HepG2 (cell line): Measurements from ENCODE around the gene UNKL. TPM values are rescaled to one million over a fixed set of nuclear protein-coding genes. Genes with fewer than 3 reads are reported as not detected.
A peak's percentile ranks its signal among the peaks of the same experiment; 100 is the strongest.

Experiments used
- BRD4 ChIP-seq: sonication (generic); formaldehyde crosslinking; IDR thresholded peaks from 2 replicates; pipeline ENCODE4 v1.4.0; 2020; ENCODE audit warnings: missing genetic modification reagents
- FOXK1 ChIP-seq: sonication (generic); formaldehyde crosslinking; IDR thresholded peaks from 2 replicates; pipeline ENCODE4 v1.4.0; 2020; ENCODE audit warnings: low read depth, missing genetic modification reagents, borderline replicate concordance
- GATA4 ChIP-seq: sonication (generic); IDR thresholded peaks from 2 replicates; pipeline ENCODE4 v1.6.1; 2016; ENCODE audit warnings: antibody characterized with exemption, low read depth, borderline replicate concordance
- KDM3A ChIP-seq: IDR thresholded peaks from 2 replicates; pipeline ENCODE4 v1.6.1; 2018; ENCODE audit warnings: low read depth, missing compliant biosample characterization
- MTA3 ChIP-seq: sonication (generic); formaldehyde crosslinking; IDR thresholded peaks from 2 replicates; pipeline ENCODE4 v1.4.0; 2020; ENCODE audit warnings: missing genetic modification reagents
- NONO ChIP-seq, 2 experiments: fragments of 450-650 bp in 1 of 2; sonication (generic) in 1 of 2; formaldehyde crosslinking in 1 of 2; IDR thresholded peaks in 1 of 2; conservative IDR thresholded peaks in 1 of 2; 2 replicates each; pipeline versions ENCODE4 v1.6.1 to v1.8.0; 2017 to 2022; ENCODE audit warnings: mild to moderate bottlenecking in 1 of 2, missing genetic modification reagents in 1 of 2, moderate library complexity in 1 of 2
- SALL1 ChIP-seq: sonication (generic); formaldehyde crosslinking; IDR thresholded peaks from 2 replicates; pipeline ENCODE4 v1.8.0; 2022; ENCODE audit warnings: mild to moderate bottlenecking, missing genetic modification reagents
- SP1 ChIP-seq, 2 experiments: fragments of 450-650 bp in 1 of 2; sonication (generic) in 1 of 2; formaldehyde crosslinking in 1 of 2; IDR thresholded peaks; 2 replicates each; pipeline versions ENCODE4 v1.4.0 to v1.6.1; 2016 to 2020; ENCODE audit warnings: missing genetic modification reagents in 1 of 2
- YY1 ChIP-seq: IDR thresholded peaks from 2 replicates; pipeline ENCODE4 v1.6.1; 2011; ENCODE audit warnings: low read length, low read depth, moderate library complexity, mild to moderate bottlenecking; ENCODE audit not compliant: insufficient read depth, insufficient replicate concordance
- ZFYVE20 ChIP-seq: sonication (generic); formaldehyde crosslinking; IDR thresholded peaks from 2 replicates; pipeline ENCODE4 v1.8.0; 2023; ENCODE audit warnings: low read depth, mild to moderate bottlenecking, moderate library complexity, missing genetic modification reagents, borderline replicate concordance
- ZMAT3 ChIP-seq: sonication (generic); formaldehyde crosslinking; conservative IDR thresholded peaks from 2 replicates; pipeline ENCODE4 v1.7.0; 2021; ENCODE audit warnings: missing genetic modification reagents
- ZNF225 ChIP-seq: sonication (generic); formaldehyde crosslinking; IDR thresholded peaks from 2 replicates; pipeline ENCODE4 v1.4.0; 2020; ENCODE audit warnings: mild to moderate bottlenecking, missing genetic modification reagents
- ZNF484 ChIP-seq: sonication (generic); formaldehyde crosslinking; IDR thresholded peaks from 2 replicates; pipeline ENCODE4 v1.5.1; 2020; ENCODE audit warnings: mild to moderate bottlenecking, low read depth, missing genetic modification reagents, borderline replicate concordance
- ZNF530 ChIP-seq: sonication (generic); formaldehyde crosslinking; IDR thresholded peaks from 2 replicates; pipeline ENCODE4 v1.5.0; 2020; ENCODE audit warnings: low read depth, mild to moderate bottlenecking, missing genetic modification reagents
- ZNF773 ChIP-seq: sonication (generic); formaldehyde crosslinking; IDR thresholded peaks from 2 replicates; pipeline ENCODE4 v1.4.0; 2020; ENCODE audit warnings: missing genetic modification reagents, borderline replicate concordance
- ZSCAN25 ChIP-seq: sonication (generic); formaldehyde crosslinking; IDR thresholded peaks from 2 replicates; pipeline ENCODE4 v1.8.0; 2022; ENCODE audit warnings: mild to moderate bottlenecking, missing genetic modification reagents
- polyA plus RNA-seq, 8 experiments: library from polyadenylated mRNA; depleted of rRNA in 3 of 8; stranded (reverse) in 7 of 8; unstranded in 1 of 8; fragments of >200 nt; fragmentation: Illumina TruSeq in 4 of 8; extraction: Trizol in 4 of 8; gene quantifications; 2 replicates each; pipeline versions ENCODE4 v1.2.1 to v1.2.3, GENCODE V29; 2011 to 2016; ENCODE audit warnings: low read depth in 4 of 8, missing spikeins in 1 of 8, mixed read lengths in 1 of 8; ENCODE audit not compliant: insufficient read depth in 1 of 8
- total RNA-seq, 5 experiments: library from RNA; depleted of rRNA; stranded (reverse); fragments of >200 nt; fragmentation: Illumina TruSeq; extraction: Trizol; gene quantifications; 2 replicates each; pipeline ENCODE4 v1.2.3, GENCODE V29; 2016; ENCODE audit warnings: low read depth in 1 of 5
- TF ChIP-seq, protein P1 (sequence below): sonication (generic); formaldehyde crosslinking; IDR thresholded peaks from 2 replicates; pipeline ENCODE4 v1.4.0; 2020; ENCODE audit warnings: mild to moderate bottlenecking, missing genetic modification reagents
- TF ChIP-seq, protein P2 (sequence below): sonication (generic); formaldehyde crosslinking; IDR thresholded peaks from 2 replicates; pipeline ENCODE4 v1.9.0; 2021; ENCODE audit warnings: mild to moderate bottlenecking, missing genetic modification reagents
- TF ChIP-seq, protein P3 (sequence below): sonication (generic); formaldehyde crosslinking; IDR thresholded peaks from 2 replicates; pipeline ENCODE4 v1.4.0; 2020; ENCODE audit warnings: mild to moderate bottlenecking, missing genetic modification reagents

Gene UNKL
- total and polyA plus RNA-seq, 2 of the 13 experiments (the other 11 are each of a cell fraction or from before 2014, with no cell fraction given): 10.4 to 17.6 TPM

DNA sequence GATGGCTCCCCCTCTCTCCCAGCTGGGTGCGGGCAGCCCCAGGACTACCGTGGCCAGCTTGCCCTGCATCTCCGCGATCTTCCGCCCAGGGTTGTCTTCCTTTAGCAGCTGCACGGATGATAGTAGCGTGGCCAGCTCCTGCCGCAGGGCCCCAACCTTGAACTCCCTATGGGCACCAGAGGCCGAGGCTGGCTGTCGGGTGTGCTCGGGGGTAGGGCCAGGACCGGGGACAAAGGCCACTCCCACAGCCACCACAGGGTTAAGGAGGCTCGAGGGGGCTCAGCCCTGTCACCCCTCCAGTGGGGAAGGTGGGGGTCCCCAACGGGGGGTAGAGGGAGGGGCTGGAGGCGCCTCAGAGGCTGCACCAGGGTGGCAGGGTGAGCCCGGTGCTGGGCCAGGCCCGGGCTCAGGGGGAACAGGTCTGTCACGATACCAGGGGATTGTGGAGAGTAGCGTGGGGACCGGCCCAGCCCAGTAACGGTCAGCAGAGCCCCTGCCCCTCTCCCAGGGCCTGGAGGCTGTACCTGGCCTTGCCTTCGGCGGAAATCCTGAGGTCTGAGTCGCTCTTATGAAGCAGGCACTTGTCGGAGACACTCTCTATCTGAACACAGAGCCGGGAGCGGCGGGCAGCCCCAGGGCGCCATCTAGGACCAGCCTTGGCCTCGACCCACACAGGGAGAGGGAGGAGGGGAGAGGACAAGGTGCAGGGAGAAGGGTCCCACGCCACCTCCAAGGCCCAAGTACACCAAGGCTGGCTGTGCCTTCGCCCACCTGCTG is 21.6 kb upstream of the UNKL start (continued):
- no peak for TF ChIP-seq ZNF530 (CRISPR knock-in tag)
- TF ChIP-seq, protein P1, sequence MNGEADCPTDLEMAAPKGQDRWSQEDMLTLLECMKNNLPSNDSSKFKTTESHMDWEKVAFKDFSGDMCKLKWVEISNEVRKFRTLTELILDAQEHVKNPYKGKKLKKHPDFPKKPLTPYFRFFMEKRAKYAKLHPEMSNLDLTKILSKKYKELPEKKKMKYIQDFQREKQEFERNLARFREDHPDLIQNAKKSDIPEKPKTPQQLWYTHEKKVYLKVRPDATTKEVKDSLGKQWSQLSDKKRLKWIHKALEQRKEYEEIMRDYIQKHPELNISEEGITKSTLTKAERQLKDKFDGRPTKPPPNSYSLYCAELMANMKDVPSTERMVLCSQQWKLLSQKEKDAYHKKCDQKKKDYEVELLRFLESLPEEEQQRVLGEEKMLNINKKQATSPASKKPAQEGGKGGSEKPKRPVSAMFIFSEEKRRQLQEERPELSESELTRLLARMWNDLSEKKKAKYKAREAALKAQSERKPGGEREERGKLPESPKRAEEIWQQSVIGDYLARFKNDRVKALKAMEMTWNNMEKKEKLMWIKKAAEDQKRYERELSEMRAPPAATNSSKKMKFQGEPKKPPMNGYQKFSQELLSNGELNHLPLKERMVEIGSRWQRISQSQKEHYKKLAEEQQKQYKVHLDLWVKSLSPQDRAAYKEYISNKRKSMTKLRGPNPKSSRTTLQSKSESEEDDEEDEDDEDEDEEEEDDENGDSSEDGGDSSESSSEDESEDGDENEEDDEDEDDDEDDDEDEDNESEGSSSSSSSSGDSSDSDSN (CRISPR knock-in tag): peak; percentile 71
- 0 out of 2 replicates have a peak, but pooled peaks have one; percentile 71 for TF ChIP-seq ZFYVE20
- TF ChIP-seq, protein P2, sequence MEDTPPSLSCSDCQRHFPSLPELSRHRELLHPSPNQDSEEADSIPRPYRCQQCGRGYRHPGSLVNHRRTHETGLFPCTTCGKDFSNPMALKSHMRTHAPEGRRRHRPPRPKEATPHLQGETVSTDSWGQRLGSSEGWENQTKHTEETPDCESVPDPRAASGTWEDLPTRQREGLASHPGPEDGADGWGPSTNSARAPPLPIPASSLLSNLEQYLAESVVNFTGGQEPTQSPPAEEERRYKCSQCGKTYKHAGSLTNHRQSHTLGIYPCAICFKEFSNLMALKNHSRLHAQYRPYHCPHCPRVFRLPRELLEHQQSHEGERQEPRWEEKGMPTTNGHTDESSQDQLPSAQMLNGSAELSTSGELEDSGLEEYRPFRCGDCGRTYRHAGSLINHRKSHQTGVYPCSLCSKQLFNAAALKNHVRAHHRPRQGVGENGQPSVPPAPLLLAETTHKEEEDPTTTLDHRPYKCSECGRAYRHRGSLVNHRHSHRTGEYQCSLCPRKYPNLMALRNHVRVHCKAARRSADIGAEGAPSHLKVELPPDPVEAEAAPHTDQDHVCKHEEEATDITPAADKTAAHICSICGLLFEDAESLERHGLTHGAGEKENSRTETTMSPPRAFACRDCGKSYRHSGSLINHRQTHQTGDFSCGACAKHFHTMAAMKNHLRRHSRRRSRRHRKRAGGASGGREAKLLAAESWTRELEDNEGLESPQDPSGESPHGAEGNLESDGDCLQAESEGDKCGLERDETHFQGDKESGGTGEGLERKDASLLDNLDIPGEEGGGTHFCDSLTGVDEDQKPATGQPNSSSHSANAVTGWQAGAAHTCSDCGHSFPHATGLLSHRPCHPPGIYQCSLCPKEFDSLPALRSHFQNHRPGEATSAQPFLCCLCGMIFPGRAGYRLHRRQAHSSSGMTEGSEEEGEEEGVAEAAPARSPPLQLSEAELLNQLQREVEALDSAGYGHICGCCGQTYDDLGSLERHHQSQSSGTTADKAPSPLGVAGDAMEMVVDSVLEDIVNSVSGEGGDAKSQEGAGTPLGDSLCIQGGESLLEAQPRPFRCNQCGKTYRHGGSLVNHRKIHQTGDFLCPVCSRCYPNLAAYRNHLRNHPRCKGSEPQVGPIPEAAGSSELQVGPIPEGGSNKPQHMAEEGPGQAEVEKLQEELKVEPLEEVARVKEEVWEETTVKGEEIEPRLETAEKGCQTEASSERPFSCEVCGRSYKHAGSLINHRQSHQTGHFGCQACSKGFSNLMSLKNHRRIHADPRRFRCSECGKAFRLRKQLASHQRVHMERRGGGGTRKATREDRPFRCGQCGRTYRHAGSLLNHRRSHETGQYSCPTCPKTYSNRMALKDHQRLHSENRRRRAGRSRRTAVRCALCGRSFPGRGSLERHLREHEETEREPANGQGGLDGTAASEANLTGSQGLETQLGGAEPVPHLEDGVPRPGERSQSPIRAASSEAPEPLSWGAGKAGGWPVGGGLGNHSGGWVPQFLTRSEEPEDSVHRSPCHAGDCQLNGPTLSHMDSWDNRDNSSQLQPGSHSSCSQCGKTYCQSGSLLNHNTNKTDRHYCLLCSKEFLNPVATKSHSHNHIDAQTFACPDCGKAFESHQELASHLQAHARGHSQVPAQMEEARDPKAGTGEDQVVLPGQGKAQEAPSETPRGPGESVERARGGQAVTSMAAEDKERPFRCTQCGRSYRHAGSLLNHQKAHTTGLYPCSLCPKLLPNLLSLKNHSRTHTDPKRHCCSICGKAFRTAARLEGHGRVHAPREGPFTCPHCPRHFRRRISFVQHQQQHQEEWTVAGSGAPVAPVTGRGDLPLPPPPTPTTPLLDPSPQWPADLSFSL (CRISPR knock-in tag): no peak
- no peak for TF ChIP-seq MTA3 (CRISPR knock-in tag)
- no peak for TF ChIP-seq SP1 (IDR thresholded peaks at IDR 0.05)
- TF ChIP-seq SP1 (CRISPR knock-in tag; IDR thresholded peaks at IDR 0.05): peak; percentile 9; the same call in 1 of the 2 replicates
- TF ChIP-seq SALL1 (CRISPR knock-in tag): peak; percentile 20
- TF ChIP-seq ZNF773 (CRISPR knock-in tag): no peak
- TF ChIP-seq ZNF225 (CRISPR knock-in tag): no peak; the same call in 1 of the 2 replicates
- no peak for TF ChIP-seq GATA4
- TF ChIP-seq ZMAT3 (CRISPR knock-in tag): peak; percentile 73; the same call in 1 of the 2 replicates
- peak; percentile 17; the same call in 1 of the 2 replicates for TF ChIP-seq FOXK1 (CRISPR knock-in tag)
- 0 out of 2 replicates have a peak, but pooled peaks have one; percentile 59 for TF ChIP-seq BRD4
- TF ChIP-seq YY1: peak; percentile 70
- no peak for TF ChIP-seq ZNF484 (CRISPR knock-in tag)
- TF ChIP-seq KDM3A (CRISPR knock-in tag): no peak
- peak; percentile 43; the same call in 1 of the 2 replicates for TF ChIP-seq ZSCAN25
- TF ChIP-seq NONO (IDR thresholded peaks at IDR 0.05): no peak
- TF ChIP-seq NONO (CRISPR knock-in tag; conservative IDR thresholded peaks at IDR 0.05): 0 out of 2 replicates have a peak, but pooled peaks have one; percentile 9
- TF ChIP-seq, protein P3, sequence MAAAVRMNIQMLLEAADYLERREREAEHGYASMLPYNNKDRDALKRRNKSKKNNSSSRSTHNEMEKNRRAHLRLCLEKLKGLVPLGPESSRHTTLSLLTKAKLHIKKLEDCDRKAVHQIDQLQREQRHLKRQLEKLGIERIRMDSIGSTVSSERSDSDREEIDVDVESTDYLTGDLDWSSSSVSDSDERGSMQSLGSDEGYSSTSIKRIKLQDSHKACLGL (CRISPR knock-in tag): no peak
